Measurements from ENCODE around the gene TIMM44. TPM values are rescaled to one million over a fixed set of nuclear protein-coding genes. Genes with fewer than 3 reads are reported as not detected.

TIMM44 gene
- total and polyA plus RNA-seq, 10 of the 15 experiments (the other 5 are each of a cell fraction or from before 2014, with no cell fraction given): 6.6 to 90.7 (median 57.6) TPM

- no peak for TF ChIP-seq FOXK2 (IDR thresholded peaks at IDR 0.05)
Observed at GRCh38 chr19:7940841-7941240, 2.6 kb downstream of the TIMM44 start (continued).

DNA sequence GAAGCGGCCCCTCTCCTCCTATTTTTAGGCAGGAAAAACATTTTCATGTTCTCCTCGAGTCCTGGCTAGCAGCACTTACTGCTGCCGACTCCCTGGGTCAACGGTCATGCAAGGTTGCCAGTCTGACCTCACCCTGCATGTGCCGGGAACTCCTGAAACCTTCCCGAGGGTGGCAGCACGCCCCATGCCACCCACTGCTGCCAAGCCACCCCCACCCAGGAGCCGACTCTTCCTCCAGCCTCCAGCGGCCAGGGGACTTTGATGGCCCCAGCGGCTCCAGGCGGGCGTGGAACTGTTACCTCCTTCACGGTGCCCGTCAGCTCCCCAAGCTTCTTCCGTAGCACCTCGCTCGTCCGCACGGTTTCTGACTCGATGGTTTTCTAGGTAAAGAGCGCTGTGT, 8.7 kb downstream of the TIMM44 start:
- DNase-seq (ENCODE audit: low read depth, low spot score) (no peak), ATAC-seq (no peak), FAIRE-seq (no peak)
- H3K4me1 ChIP-seq (ENCODE audit: control insufficient read depth, insufficient read depth, low read length): no peaks in the 10 kb centered on the region
- intact Hi-C loops (cut with micrococcal nuclease; ENCODE audit: unreplicated experiment) (no loop called here), in situ Hi-C loops (cut with MboI) (no loop called here)
- no peaks in the 10 kb centered on the region for H3K9me3 ChIP-seq (replicated peaks; ENCODE audit: control insufficient read depth, insufficient read depth, low read length)
- BruUV-seq (replicated peaks): no TSS peak
- H3K27ac ChIP-seq (ENCODE audit: control insufficient read depth, insufficient read depth): no peak overlapping the region
- H3K9ac ChIP-seq (ENCODE audit: control insufficient read depth, insufficient read depth, low read length): no peak overlapping the region
- ChIA-PET CTCF (no interaction called here), POLR2A (no interaction called here), RAD21 (ENCODE audit: unreplicated experiment) (no interaction called here), SMC1A (ENCODE audit: uncharacterized antibody, unreplicated experiment) (no interaction called here)
- H3K36me3 ChIP-seq (ENCODE audit: control insufficient read depth in 2 of 2, insufficient read depth in 2 of 2, low read length in 1 of 2): peaks cover 13 to 43% of the 10 kb centered on the region in 2 experiments; a peak in 3 of 4 replicates
- TF ChIP-seq TCF3 (IDR thresholded peaks at IDR 0.05; ENCODE audit: borderline replicate concordance, insufficient read depth, low read depth, low read length): no peak
- no peak for TF ChIP-seq SIX5 (IDR thresholded peaks at IDR 0.05; ENCODE audit: low read depth, low read length, severe bottlenecking)
- no peak for TF ChIP-seq SPI1 (IDR thresholded peaks at IDR 0.05; ENCODE audit: borderline replicate concordance, insufficient read depth, low read depth, low read length)
- TF ChIP-seq ATF7 (IDR thresholded peaks at IDR 0.05; ENCODE audit: low read depth): no peak
- TF ChIP-seq POLR2A (IDR thresholded peaks at IDR 0.05; ENCODE audit: low read depth, low read length): no peak
- no peak for TF ChIP-seq RAD21 (IDR thresholded peaks at IDR 0.05; ENCODE audit: insufficient read depth, low read depth, low read length)
- no peak for TF ChIP-seq CEBPB (IDR thresholded peaks at IDR 0.05; ENCODE audit: borderline replicate concordance in 1 of 2, low read depth in 2 of 2, low read length in 2 of 2)
- TF ChIP-seq STAT1 (conservative IDR thresholded peaks at IDR 0.05): no peak
- no peak for TF ChIP-seq BACH1 (IDR thresholded peaks at IDR 0.05; ENCODE audit: borderline replicate concordance)
- TF ChIP-seq, protein P1, sequence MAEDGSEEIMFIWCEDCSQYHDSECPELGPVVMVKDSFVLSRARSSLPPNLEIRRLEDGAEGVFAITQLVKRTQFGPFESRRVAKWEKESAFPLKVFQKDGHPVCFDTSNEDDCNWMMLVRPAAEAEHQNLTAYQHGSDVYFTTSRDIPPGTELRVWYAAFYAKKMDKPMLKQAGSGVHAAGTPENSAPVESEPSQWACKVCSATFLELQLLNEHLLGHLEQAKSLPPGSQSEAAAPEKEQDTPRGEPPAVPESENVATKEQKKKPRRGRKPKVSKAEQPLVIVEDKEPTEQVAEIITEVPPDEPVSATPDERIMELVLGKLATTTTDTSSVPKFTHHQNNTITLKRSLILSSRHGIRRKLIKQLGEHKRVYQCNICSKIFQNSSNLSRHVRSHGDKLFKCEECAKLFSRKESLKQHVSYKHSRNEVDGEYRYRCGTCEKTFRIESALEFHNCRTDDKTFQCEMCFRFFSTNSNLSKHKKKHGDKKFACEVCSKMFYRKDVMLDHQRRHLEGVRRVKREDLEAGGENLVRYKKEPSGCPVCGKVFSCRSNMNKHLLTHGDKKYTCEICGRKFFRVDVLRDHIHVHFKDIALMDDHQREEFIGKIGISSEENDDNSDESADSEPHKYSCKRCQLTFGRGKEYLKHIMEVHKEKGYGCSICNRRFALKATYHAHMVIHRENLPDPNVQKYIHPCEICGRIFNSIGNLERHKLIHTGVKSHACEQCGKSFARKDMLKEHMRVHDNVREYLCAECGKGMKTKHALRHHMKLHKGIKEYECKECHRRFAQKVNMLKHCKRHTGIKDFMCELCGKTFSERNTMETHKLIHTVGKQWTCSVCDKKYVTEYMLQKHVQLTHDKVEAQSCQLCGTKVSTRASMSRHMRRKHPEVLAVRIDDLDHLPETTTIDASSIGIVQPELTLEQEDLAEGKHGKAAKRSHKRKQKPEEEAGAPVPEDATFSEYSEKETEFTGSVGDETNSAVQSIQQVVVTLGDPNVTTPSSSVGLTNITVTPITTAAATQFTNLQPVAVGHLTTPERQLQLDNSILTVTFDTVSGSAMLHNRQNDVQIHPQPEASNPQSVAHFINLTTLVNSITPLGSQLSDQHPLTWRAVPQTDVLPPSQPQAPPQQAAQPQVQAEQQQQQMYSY (CRISPR knock-in tag; IDR thresholded peaks at IDR 0.05): no peak
- TF ChIP-seq, protein P2, sequence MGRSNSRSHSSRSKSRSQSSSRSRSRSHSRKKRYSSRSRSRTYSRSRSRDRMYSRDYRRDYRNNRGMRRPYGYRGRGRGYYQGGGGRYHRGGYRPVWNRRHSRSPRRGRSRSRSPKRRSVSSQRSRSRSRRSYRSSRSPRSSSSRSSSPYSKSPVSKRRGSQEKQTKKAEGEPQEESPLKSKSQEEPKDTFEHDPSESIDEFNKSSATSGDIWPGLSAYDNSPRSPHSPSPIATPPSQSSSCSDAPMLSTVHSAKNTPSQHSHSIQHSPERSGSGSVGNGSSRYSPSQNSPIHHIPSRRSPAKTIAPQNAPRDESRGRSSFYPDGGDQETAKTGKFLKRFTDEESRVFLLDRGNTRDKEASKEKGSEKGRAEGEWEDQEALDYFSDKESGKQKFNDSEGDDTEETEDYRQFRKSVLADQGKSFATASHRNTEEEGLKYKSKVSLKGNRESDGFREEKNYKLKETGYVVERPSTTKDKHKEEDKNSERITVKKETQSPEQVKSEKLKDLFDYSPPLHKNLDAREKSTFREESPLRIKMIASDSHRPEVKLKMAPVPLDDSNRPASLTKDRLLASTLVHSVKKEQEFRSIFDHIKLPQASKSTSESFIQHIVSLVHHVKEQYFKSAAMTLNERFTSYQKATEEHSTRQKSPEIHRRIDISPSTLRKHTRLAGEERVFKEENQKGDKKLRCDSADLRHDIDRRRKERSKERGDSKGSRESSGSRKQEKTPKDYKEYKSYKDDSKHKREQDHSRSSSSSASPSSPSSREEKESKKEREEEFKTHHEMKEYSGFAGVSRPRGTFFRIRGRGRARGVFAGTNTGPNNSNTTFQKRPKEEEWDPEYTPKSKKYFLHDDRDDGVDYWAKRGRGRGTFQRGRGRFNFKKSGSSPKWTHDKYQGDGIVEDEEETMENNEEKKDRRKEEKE (IDR thresholded peaks at IDR 0.05): no peak
- TF ChIP-seq PBX3 (IDR thresholded peaks at IDR 0.05; ENCODE audit: insufficient replicate concordance, low read depth, low read length): no peak
- TF ChIP-seq NFYB (IDR thresholded peaks at IDR 0.05; ENCODE audit: insufficient read depth, low read depth, low read length): no peak
- no peaks in the 10 kb centered on the region for H3K27me3 ChIP-seq (replicated peaks in 1 of 2; ENCODE audit: control insufficient read depth in 2 of 2, insufficient read depth in 2 of 2, low read length in 1 of 2)
- H2AFZ ChIP-seq (ENCODE audit: control insufficient read depth, low read depth, low read length): no peak overlapping the region
- H3K79me2 ChIP-seq (ENCODE audit: control insufficient read depth, insufficient read depth, low read length): no peaks in the 10 kb centered on the region
- 93% methylated on average over 21 of the region's 21 CpGs for WGBS (ENCODE audit: insufficient coverage, insufficient replicate concordance, low lambda C conversion rate, missing lambda C conversion rate)
- H3K4me3 ChIP-seq: no peak overlapping the region
- no peak overlapping the region for H3K4me2 ChIP-seq (ENCODE audit: control insufficient read depth, insufficient read depth)
- no peaks in the 10 kb centered on the region for H4K20me1 ChIP-seq (ENCODE audit: control insufficient read depth, insufficient read depth)

Data from GM12878 (cell line).